Testis (tissue), 2 donors: ENCODE measurements around the gene CDH20.

ENCODE experiments used
- POLR2A ChIP-seq: fragments of 450-650 bp; IDR thresholded peaks from one replicate; pipeline ENCODE4 v1.6.1; 2017; ENCODE audit warnings: antibody characterized with exemption, mild to moderate bottlenecking, moderate library complexity
- TF ChIP-seq, protein P1 (sequence below), 3 experiments: fragments of 450-650 bp in 2 of 3; fragments of 200-600 bp in 1 of 3; sonication (generic) in 1 of 3; IDR thresholded peaks; one replicate each; pipeline ENCODE4 v1.5.1; 2016 to 2019; ENCODE audit warnings: antibody characterized with exemption in 3 of 3, mild to moderate bottlenecking in 2 of 3, moderate library complexity in 1 of 3

DNA sequence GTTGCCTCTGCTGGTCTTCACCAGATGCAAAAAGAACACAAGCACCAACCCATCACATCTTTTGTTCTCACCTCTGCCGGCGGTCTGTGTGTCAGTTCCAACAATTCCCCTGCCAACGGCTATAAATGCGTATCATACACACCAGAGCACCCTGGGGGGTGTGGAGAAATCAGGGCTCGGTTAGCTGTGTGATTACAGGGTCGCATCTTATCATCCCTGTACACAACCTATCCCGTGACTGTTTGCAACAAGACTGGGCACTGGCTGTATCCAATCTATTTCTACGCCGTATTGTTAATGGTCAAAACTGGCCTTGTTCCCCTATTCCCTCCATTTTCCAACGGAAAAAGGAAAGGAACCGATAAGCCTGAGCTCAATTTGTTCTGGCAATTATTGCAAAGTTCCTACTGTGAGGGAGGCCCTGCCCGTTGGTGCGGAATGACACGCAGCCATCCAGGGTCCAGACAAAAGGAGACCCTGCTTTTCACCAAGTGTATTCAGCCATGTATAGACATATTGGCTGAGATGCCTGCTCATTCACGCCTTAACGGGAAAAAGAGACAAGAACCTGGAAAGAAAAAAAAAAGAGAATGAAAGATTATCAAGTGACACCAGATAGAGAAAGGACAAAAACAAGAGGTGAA lies 136.9 kb downstream of the CDH20 start:
- TF ChIP-seq, protein P1, sequence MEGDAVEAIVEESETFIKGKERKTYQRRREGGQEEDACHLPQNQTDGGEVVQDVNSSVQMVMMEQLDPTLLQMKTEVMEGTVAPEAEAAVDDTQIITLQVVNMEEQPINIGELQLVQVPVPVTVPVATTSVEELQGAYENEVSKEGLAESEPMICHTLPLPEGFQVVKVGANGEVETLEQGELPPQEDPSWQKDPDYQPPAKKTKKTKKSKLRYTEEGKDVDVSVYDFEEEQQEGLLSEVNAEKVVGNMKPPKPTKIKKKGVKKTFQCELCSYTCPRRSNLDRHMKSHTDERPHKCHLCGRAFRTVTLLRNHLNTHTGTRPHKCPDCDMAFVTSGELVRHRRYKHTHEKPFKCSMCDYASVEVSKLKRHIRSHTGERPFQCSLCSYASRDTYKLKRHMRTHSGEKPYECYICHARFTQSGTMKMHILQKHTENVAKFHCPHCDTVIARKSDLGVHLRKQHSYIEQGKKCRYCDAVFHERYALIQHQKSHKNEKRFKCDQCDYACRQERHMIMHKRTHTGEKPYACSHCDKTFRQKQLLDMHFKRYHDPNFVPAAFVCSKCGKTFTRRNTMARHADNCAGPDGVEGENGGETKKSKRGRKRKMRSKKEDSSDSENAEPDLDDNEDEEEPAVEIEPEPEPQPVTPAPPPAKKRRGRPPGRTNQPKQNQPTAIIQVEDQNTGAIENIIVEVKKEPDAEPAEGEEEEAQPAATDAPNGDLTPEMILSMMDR (IDR thresholded peaks at IDR 0.05) = no peak
- TF ChIP-seq POLR2A = no peak
